Measurements from ENCODE around the gene PARVB.

The PARVB gene

GRCh38 chr22:44164031-44164430 is 139.9 kb downstream of the PARVB start:
- DNase-seq (ENCODE audit: low read depth): no peak
- TF ChIP-seq, protein P1, sequence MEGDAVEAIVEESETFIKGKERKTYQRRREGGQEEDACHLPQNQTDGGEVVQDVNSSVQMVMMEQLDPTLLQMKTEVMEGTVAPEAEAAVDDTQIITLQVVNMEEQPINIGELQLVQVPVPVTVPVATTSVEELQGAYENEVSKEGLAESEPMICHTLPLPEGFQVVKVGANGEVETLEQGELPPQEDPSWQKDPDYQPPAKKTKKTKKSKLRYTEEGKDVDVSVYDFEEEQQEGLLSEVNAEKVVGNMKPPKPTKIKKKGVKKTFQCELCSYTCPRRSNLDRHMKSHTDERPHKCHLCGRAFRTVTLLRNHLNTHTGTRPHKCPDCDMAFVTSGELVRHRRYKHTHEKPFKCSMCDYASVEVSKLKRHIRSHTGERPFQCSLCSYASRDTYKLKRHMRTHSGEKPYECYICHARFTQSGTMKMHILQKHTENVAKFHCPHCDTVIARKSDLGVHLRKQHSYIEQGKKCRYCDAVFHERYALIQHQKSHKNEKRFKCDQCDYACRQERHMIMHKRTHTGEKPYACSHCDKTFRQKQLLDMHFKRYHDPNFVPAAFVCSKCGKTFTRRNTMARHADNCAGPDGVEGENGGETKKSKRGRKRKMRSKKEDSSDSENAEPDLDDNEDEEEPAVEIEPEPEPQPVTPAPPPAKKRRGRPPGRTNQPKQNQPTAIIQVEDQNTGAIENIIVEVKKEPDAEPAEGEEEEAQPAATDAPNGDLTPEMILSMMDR (conservative IDR thresholded peaks at IDR 0.05; ENCODE audit: control insufficient read depth, insufficient read depth, low read depth, low read length): no peak
- H3K4me3 ChIP-seq (ENCODE audit: control insufficient read depth, low read depth, low read length): no peak overlapping the region

- DNase-seq (ENCODE audit: low read depth): no peak
- TF ChIP-seq, protein P1 (conservative IDR thresholded peaks at IDR 0.05; ENCODE audit: control insufficient read depth, insufficient read depth, low read depth, low read length): no peak
- H3K4me3 ChIP-seq (ENCODE audit: control insufficient read depth, low read depth, low read length): no peak overlapping the region
These were observed 141.3 kb downstream of the PARVB start for GRCh38 chr22:44165286-44165874.

GRCh38 chr22:44166498-44167276 is 142.6 kb downstream of the PARVB start:
- TF ChIP-seq, protein P1 (conservative IDR thresholded peaks at IDR 0.05; ENCODE audit: control insufficient read depth, insufficient read depth, low read depth, low read length): no peak
- no peak for DNase-seq (ENCODE audit: low read depth)
- H3K4me3 ChIP-seq (ENCODE audit: control insufficient read depth, low read depth, low read length): no peak overlapping the region

DNA sequence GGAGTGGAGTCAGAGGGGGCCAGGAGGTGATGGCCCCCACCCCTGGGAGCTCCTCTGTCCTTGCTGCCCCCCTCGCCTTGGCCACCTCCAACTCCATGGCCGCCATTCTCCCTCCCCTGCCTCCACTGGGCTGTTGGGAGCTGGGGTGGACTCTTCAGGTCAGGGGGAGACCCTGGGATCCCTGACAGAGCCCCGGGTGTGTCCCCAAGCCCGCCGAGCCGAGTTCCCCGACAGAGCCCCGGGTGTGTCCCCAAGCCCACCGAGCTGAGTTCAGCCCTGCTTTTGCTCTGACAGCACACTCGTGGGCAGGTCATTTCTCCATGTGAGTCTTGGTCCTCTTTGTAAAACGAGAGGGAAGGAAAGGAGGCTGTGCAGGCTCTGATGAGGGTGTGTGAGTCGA is 143.4 kb downstream of the PARVB start:
- no peak for DNase-seq (ENCODE audit: low read depth)
- TF ChIP-seq, protein P1 (conservative IDR thresholded peaks at IDR 0.05; ENCODE audit: control insufficient read depth, insufficient read depth, low read depth, low read length): no peak
- no peak overlapping the region for H3K4me3 ChIP-seq (ENCODE audit: control insufficient read depth, low read depth, low read length)

DNA sequence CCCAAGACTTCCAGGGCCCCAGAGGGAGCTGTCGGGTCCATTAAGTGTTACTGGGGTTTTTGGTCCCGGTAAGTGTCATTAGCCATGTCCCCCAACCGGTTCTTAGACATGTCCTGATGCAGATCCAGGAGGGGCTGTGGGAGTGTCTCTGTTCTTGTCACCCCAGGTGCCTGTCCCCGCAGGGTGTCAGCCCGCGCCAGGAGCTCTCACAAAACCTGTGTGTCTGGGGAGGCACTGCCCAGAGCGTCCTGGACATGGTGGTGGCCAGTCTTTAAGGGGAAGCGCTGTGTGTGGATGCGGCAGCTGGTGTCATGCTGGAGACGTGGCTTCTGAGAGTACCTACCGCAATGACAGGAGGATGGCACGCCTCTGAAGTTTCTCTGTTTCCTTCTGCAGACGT is 144.1 kb downstream of the PARVB start:
- no peak for DNase-seq (ENCODE audit: low read depth)
- no peak overlapping the region for H3K4me3 ChIP-seq (ENCODE audit: control insufficient read depth, low read depth, low read length)
- TF ChIP-seq, protein P1 (conservative IDR thresholded peaks at IDR 0.05; ENCODE audit: control insufficient read depth, insufficient read depth, low read depth, low read length): no peak

GRCh38 chr22:44170470-44170869 is 146.4 kb downstream of the PARVB start:
- no peak for DNase-seq (ENCODE audit: low read depth)
- H3K4me3 ChIP-seq (ENCODE audit: control insufficient read depth, low read depth, low read length): no peak overlapping the region
- TF ChIP-seq, protein P1 (conservative IDR thresholded peaks at IDR 0.05; ENCODE audit: control insufficient read depth, insufficient read depth, low read depth, low read length): no peak

Data from fibroblast of mammary gland (primary cell).